Esophagus muscularis mucosa (tissue), 4 donors: ENCODE results near the gene IMPDH2.
A peak's percentile ranks its signal among the peaks of the same experiment; 100 is the strongest.

Experiments
- CTCF ChIP-seq, 3 experiments: fragments of 200-600 bp in 2 of 3; fragments of 450-650 bp in 1 of 3; sonication (generic) in 2 of 3; IDR thresholded peaks; one replicate each; pipeline ENCODE4 v1.5.1; 2017 to 2019; ENCODE audit warnings: antibody characterized with exemption in 3 of 3, mild to moderate bottlenecking in 2 of 3, moderate library complexity in 1 of 3
- EP300 ChIP-seq: sonication (generic); formaldehyde crosslinking; IDR thresholded peaks from one replicate; pipeline ENCODE4 v1.6.1; 2017; ENCODE audit warnings: antibody characterized with exemption
- POLR2A ChIP-seq: fragments of 450-650 bp; IDR thresholded peaks from one replicate; pipeline ENCODE4 v1.6.1; 2017; ENCODE audit warnings: antibody characterized with exemption, moderate library complexity, mild to moderate bottlenecking, low read depth
- POLR2AphosphoS5 ChIP-seq, 2 donors: sonication (generic); formaldehyde crosslinking; IDR thresholded peaks; one replicate each; pipeline ENCODE4 v1.6.1; 2017; ENCODE audit warnings: antibody characterized with exemption in 2 of 2

- TF ChIP-seq CTCF (IDR thresholded peaks at IDR 0.05): no peak
- TF ChIP-seq POLR2AphosphoS5 (IDR thresholded peaks at IDR 0.05): peak; percentile 62 to 76
- TF ChIP-seq POLR2A: peak; percentile 22
- TF ChIP-seq EP300: no peak
Observed at GRCh38 chr3:49017971-49018706, 11.1 kb downstream of the IMPDH2 start, which contains the start of gene DALRD3.
